A172 (cell line): ENCODE measurements around the gene CALR3. TPM values are rescaled to one million over a fixed set of nuclear protein-coding genes. Genes with fewer than 3 reads are reported as not detected.
A peak's percentile ranks its signal among the peaks of the same experiment; 100 is the strongest.
"Not testable (repeated sequence)": the region's sequence is repeated elsewhere in the genome, so short reads cannot be mapped to it uniquely, and the experiment has no call there.

Experiments used
- DNase-seq: peaks from one replicate; pipeline ENCODE4 v3.0.0-alpha.2; 2015; ENCODE audit warnings: low spot score
- total RNA-seq: library from RNA; depleted of rRNA; stranded (reverse); fragments of >200 nt; shearing (Covaris generic); gene quantifications from 2 replicates; pipeline ENCODE4 v1.2.3, GENCODE V29; 2014

The CALR3 gene
- total RNA-seq, 1 experiment from 2014 or later, result not detected

DNA sequence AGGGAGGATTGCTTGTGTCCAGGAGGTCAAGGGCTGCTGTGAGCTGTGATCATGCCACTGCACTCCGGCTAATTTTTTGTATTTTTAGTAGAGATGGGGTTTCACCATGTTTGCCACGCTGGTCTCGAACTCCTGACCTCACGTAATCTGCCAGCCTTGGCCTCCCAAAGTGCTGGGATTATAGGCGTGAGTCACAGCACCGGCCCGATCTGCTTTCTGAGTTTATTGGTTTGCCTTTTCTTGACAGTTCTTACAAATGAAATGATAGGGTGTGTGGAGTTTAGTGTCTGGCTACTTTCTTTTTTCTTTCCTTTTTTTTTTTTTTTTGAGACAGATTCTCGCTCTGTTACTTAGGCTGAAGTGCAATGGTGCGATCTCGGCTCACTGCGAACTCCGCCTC, 1.1 kb upstream of the CALR3 start:
- peak; percentile 36 for DNase-seq

DNA sequence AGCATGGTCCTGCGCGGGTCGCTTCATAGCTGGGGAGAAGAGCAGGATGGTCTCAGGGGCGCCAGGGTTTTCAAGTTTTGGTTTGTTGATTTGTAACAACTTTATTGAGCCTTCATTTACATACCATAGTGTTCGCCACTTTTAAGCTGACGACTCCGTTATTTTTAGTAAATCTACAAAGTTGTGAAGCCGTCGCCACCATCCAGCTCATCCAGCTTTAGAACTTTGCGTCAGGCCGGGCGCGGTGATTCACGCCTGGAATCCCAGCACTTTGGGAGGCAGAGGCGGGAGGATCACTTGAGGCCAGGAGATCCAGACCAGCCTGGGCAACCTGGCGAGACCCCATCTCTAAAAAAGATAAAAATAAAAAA, 631 bp upstream of the CALR3 start:
- DNase-seq, result peak; percentile 55

DNA sequence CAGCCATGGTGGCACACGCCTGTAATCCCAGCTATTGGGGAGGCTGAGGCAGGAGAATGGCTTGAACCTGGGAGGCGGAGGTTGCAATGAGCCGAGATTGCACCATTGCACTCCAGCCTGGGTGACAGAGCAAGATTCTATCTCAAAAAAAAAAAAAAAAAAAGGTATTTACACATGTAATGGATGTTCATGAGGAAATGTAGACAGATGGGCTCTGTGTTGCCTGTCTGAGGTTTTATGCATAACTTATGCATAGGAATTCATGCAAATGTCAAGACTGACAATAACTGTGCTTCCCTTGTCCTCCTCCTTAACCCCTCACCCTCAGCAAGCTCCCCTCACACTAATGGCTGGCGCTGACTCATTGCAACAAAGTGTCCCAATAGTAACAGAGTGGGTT, 9.5 kb downstream of the CALR3 start:
- DNase-seq, result not testable (repeated sequence)

DNA sequence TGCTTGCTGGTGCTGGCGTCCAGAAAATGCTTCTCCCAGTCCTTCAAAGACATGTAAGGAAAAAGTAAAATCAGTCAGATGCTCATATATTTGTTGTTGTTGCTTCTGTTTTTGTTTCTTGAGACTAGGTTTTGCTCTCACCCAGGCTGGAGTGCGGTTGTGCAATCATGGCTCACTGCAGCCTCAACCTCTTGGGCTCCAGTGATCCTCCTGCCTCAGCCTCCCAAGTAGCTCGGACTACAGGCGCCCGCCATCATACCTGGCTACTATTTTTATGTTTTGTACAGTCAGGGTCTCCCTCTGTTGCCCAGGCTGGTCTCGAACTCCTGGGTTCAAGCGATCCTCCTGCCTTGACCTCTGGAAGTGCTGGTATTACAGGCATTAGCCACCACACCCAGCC, 13.2 kb downstream of the CALR3 start:
- no peak for DNase-seq

DNA sequence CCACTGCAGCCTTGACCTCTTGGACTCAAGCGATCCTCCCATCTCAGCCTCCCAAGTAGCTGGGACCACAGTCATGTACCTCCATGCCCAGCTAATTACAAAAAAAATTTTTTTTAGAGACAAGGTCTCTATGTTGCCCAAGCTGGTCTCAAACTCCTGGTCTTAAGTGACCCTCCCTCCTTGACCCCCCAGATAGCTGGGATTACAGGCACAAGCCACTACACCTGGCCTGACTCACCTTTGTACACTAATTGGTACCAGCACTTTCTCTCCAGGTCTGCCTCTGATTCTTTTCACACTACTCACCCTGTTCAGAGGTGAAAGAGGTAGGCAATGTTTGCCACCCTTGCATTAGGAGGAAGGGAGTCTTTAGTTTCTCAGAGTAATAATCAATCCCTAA, 18.7 kb downstream of the CALR3 start:
- DNase-seq, result no peak

DNA sequence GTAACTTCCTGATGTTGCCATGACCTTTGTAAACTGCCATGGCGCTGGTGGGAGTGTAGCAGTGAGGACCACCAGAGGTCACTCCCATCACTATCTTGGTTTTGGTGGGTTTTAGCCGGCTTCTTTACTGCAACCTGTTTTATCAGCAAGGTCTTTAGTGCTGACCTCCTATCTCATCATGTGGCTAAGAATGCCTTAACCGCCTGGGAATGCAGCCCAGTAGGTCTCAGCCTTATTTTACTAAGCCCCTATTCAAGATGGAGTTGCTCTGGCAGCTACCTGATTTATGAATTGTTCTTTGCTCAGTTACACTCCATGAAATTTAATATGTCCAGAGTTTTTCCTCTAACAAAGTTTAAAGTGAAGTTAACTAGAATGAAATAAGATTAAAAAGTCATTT, 19.6 kb downstream of the CALR3 start:
- DNase-seq, result no peak

DNA sequence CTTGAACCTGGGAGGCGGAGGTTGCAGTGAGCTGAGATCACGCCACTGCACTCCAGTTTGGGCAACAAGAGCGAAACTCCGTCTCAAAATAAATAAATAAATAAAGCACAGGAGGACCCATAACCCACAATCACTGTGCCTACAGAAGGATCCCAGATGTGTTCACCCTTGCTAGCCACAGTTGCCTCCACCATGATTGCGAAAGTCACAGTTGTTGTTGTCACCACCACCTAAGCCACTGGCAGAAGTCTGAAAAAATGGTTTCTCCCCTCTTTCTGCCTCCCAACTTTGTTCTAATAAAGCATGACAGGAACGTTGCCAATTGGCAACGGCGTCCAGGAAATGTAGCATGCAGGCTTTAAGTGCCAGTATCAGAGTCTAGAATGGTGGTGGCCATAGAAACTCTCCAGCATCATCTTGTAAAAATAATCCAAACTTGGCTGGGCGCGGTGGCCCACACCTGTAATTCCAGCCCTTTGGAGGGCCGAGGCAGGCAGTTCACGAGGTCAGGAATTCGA, 22.0 kb downstream of the CALR3 start:
- no peak for DNase-seq

DNA sequence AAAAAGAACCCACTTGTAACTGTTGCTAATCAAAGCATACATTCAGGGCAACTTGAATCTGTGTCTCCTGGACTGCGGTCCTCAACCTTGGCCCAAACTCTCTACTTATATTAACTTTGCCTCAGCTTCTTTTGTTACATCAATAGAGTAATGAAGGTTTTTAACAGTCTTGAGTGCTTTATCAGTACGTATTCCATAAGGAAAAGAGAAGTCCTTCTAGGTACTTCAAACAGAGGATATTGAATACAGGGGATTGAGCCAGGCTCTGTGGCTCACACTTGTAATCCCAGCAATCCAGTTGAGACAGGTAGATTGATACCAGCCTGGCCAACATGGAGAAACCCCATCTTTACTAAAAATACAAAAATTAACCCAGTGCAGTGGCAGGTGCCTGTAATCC, 23.0 kb downstream of the CALR3 start:
- DNase-seq, result no peak

DNA sequence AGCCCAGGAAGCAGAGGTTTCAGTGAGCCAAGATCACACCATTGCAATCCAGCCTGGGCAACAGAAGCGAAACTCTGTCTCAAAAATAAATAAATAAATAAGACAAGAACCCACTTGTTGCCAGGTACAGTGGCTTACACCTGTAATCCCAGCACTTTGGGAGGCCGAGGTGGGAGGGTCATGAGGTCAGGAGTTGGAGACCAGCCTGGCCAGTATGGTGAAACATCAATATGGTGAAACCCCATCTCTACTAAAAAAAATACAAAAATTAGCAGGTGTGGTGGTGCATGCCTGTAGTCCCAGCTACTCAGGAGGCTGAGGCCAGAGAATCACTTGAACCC, 23.4 kb downstream of the CALR3 start:
- DNase-seq, result not testable (repeated sequence)

DNA sequence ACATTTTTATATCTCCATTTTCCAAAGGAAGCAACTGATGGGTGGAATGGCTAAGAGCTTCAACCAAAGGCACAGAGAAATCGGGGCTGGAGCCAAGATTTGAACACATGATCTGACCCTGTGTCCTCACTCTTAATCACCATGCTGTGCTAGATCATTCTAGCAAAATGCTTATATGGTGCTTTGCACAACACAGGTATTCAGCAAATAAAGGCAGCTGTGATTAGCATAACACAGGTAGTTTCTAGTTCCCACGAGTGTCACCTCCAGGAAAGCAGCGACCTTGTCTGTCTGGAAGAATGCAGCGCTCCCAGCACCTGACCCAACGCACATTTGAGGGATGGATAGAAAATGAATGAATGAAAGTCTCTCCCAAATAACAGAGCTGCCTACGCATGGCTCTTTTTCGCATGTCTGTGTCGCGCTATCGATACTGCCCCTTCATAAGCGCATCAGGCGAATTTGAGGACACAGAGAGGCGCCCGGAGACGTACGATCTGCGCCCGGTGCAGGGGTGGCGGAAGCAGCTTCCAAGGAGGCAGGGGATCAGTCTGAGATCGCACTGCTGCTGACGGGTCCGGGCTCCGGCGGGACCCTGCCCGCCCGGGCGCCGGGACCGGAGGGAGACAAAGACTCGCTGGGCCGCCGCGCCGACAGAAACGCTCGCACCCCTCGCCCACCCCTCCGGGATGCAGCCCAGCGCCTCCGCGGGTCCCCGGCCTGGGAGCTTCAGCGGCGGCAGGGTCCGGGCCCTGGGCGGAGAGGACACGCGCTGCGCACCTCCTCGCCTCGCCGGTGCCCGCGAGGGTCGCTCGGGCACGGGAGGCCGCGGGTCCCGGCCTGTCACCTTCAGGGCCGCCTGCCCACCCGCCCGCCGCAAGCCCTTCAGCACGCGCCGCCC, 24.8 kb downstream of the CALR3 start:
- DNase-seq, result no peak

DNA sequence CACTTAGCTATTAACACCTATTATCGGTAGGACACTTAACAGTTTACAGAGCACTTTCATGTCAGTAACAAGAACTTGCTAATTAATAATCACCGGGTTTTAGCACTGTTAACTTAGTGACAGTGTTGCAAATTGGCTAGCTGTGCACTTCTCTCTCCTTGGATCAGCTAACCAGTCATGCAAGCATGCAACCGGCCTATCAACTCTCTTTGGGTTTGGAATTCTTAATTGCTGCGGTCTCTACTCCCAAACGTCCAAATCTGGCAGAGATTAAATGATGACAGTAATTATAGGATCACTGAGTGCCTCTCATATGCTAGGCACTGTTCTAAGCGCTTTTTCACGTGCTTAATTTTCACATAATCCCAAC, 25.4 kb downstream of the CALR3 start:
- DNase-seq, result no peak

DNA sequence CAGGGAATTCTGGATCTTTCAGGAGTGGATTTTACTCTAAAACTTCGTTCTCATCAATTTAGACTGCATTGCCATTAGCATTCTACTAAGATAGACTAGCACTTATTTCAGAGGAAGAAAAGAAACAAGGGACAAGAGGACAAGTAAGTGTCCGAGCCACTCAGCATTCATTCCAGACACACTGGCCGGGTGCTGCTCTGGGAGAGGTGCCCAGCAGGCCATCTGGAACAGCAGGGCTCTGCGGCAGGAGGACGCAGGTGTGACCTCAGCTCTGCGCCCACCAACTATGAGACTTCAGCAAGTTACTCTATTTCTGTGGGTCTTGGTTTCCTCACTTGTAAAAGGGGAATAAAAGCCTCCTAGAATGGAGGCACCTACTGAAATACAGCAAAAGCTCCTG, 28.4 kb downstream of the CALR3 start:
- no peak for DNase-seq

DNA sequence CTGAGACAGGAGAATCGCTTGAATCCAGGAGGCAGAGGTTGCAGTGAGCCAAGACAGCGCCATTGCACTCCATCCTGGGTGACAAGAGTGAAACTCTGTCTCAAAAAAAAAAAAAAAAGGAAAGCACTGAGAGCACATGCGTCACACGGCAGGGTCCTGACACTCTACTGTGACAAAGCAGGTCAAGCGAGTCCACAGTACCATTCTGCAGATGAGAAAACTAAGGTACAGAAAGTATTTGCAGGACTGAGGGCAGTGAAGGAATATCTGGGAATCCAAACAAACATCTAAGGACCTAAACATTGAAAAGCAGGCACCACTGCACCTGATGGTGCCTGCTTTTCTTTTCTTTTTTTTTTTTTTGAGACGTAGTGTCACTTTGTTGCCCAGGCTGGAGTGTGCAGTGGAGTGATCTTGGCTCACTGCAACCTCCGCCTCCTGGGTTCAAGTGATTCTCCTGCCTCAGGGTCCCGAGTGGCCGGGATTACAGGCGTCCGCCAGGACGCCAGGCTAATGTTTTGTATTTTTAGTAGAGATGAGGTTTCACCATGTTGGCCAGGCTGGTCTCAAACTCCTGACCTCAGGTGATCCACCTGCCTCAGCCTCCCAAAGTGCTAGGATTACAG, 29.1 kb downstream of the CALR3 start:
- not testable (repeated sequence) for DNase-seq

DNA sequence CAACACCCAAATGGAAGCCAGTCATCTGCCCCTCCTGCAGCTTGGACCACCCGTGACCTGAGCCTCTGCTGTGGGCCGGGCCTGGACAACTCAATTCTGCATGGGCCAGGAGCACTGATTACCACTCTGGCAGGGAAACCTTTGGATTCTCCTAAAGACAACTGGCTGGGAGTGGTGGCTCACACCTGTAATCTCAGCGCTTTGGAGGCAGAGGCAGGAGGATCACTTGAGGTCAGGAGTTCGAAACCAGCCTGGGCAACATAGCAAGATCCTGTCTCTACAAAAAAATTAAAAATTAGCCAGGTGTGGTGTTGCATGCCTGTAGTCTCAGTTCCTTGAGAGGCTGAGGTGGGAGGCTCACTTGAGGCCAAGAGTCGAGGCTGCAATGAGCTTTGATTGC, 30.7 kb downstream of the CALR3 start:
- no peak for DNase-seq

DNA sequence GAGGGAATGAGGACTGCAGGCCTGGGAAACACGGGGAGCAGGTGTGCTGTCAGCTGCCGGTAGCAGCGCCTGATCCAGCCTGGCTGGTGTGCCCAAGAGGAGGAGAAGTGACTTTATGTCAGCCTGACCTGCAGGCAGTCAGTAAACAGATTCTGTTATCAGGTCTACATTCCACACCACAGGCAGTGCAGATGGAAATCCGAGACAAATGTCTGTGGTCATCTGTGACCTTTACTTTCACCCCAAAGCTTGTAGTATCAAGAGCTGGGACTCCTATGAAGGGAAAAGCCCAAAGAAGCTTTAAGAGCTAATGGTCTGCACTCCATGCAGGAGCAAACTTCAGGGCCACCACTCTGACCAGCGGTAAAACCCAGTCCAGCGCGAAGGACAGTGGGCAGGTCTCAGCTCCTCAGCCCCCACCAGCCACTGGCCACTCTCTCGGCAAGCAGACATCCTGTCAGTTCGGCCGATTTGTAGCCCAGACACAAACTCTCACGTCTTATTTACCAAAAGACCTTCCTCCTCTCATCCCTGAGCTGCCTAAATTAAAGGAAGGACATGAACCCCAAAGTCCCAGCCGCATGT, 31.9 kb downstream of the CALR3 start:
- DNase-seq, result peak; percentile 71

DNA sequence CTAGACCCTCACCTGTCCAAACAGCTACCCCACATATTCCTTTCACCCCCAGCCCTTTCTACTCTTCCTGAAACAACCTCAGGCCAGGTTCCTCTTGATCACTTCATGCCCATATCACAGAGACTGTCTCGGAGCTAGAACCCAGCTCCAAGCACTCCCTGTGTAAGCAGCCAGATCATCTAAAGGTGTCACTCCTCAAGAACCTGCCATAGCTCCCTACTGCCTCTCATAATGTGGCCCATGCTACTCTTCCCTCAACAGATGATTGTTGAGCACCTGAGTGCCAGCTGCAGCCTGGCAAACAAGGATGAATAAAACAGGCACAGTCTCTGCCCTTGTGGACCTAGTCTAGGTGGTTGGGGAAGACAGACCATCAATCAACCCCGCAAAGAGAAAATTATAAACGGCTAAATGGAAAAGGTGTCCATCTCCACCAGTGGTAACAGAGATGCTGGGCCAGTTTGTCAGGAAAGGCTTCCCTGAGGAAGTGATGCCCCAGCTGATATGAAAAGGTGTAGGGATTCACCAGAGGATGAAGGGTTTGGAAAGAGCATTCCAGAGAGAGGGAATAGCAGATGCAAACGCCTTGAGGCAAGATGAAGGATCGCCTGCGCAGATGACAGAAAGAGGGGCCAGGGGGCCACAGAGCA, 32.5 kb downstream of the CALR3 start:
- no peak for DNase-seq

DNA sequence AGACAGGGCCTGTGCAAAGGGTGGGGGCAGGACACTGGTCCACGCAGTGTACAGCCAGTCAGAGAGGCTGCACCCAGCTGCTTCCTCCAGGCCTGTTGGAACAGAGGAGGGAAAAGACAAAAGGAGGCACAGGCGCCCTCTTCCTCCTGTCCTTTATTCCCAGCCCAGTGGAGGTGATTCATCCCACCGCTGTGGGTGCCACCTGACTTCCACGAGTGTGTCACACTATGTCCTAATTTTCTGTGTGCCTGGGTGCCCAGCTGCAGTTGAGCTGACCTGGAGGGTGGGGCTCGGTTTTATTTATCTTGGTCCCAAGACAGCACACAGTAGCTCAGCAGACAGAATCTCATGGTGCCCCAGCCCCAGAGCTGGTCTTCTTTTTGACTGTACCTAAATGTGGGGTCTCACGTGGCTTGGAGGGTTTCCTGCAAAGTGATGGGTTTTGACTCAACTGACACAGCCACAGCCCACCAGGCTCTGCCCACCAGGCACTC, 33.2 kb downstream of the CALR3 start:
- DNase-seq, result peak; percentile 85

DNA sequence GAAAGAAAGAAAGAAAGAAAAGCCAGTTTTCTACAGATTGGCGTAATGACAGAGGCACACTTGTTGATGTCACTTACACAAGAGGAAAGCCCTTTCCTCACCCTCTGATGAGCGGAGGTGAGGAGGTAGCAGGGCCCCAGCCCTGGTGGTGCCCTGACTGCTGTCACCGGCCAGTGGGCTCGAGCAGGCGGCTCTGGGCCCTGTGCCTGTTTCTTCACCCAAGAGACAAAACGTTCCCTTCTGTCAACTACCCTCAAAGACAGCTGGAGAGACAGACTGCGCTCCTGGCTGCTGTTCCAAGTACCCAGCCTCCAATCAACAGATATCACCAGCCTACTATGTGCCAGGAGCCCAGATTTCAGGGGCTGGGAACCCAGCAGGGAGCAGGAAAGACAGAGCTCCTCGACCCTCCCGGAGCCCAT, 34.3 kb downstream of the CALR3 start:
- DNase-seq, result no peak

DNA sequence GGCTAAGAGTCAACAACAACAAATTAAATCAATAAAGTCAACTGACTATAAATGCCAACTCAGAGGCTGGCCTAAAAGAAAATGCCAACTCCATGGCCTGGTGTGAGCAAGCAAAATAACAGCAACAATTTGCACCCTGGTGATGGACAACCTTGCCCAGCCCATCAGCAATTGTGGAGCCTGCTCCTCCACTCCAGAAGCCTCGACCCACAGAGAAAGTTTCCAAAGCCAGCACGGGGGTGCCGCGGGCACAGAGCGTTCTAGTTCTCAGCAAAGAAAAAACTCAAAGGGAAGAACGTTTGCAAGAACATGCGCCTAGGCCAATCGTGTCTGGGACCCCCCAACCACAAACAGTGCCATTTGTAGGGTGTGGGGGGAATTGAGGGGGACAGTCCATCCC, 35.5 kb downstream of the CALR3 start:
- DNase-seq, result no peak

DNA sequence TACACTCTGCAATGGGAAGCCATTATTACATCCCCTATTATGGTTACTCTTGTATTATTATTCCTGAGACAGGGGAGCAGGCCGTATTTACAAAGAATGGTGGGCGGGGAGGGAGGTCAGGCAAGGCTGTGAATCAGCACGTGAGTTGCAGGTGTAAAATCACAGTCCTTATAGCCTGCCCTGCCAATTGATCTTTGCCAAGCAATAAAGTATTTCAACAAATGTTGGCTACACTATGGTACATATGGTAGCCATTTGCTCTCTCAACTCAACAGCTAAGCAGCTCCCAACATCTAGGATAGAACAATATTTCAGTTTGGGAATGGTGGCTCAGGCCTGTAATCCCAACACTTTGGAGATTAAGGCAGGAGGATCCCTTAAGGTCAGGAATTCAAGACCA, 36.3 kb downstream of the CALR3 start:
- DNase-seq, result no peak

DNA sequence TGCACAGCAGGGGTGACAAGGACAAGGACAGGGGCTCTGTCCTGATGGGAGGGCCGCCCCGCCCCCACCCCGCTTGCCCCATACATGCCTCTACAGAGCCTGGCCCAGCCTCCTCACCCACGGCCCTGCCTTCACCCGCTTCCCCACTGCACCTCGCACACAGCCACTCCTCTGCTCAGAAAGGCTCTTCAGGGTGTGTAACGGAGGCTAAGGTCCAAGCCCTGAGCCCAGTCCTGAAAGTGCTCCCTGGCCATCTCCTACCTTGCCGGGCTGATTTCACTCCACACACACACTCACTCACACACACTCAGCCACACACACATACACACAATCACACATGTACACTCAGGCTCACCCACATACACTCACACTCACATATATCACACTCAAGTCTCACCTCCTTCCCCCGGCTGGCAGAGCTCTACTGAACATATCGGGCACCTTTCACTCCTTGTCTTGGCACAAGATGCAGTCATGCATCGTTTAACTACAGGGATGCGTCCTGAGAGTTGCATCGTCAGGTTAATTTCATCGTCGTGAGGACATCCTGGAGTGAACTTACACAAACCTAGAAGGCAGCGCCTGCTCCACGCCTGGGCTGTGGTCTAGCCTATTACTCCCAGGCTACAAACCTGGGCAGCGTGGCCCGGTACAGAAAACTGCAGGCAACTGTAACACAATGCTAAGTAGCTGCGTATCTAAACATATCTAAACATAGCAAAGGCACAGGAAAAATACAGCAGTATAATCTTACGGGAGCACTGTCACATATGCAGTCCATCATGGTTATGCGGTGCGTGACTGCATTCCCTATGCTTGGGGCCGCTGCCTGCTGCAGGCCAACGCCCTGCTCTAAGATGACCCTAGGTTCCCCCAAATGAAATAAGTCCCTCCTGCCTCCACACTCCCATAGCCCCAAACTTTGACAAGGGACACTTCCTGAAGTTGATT, 37.3 kb downstream of the CALR3 start:
- DNase-seq, result no peak
